DMS79 (cell line): ENCODE measurements around the gene ERICH6B.

Source experiments
- DNase-seq: peaks from one replicate; lab custom pipeline; 2025; lab: John Stamatoyannopoulos, UW

The ERICH6B gene

DNA sequence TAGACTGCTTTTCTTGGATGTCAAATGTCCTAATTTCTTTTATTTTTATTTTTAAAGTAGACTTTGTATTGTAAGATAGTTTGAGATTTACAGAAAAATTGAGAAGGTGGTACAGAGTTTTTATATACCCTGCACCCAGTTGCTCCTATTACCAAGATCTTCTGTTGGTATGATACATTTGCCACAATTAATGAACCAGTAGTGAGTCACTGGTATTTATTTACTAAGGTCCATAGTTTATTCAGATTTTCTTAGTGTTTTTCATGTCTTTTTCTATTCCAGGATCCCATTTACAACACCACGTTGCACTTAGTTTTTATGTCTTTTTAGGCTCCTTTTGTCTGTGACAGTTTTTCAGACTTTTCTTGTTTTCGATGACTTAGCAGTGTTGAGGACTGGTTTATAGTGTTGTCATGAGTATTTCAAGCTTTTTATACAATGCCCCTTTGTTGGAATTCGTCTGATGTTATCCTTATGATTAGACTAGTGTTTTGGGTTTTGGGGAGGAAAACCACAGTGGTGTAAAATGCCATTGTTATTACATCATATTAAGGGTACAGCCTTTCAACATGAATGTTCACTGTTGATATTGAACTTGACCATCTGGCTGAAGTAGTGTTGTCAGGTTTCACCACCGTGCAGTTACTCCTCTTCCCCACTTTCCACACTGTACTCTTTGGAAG, 114.9 kb downstream of the ERICH6B start:
- no peak for DNase-seq

DNA sequence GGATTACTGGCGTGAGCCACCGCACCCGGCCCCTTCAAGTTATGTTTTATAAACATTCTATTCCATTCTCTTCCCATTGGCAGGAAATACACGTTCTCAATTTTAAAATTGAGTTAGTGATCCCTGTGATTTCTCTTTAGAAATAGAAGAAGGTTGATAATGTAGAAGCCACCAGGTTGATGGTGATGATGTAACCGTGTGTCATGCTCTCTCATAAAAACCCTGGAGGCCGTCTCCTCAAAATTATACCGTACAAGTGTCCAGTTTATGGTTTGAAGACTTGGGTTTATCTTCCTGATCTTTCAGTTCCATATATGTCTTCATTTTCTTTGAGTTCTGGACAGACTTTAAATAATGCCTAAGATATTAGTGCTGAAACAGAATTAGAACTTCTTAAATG, 118.6 kb downstream of the ERICH6B start:
- DNase-seq, result no peak

DNA sequence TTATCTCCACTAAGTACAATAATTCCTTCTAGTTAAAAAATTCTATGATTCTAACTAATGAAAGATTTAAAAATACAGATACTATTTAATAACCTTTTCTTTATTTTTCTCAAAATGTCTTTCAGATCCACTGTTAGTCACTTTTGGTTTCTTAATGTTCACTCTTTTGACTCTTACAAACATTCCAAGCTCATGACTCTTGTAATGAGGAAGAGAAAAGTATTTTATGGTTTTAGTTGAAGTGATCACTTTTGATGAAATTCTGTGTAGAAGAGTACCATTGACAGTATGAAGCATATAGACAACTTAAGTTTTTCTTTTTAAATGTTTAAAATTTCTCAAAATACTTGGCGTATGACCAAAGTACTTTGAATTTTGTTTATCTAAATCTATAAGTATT, 123.0 kb downstream of the ERICH6B start:
- no peak for DNase-seq
